WTC11 (cell line): Measurements from ENCODE around the gene CATSPERZ. TPM values are rescaled to one million over a fixed set of nuclear protein-coding genes. Genes with fewer than 3 reads are reported as not detected.

Source experiments
- ATAC-seq: fragments of 200-7000 bp; cut with Tn5 transposase; 2 replicates; pipeline ENCODE4 v1.10.0; 2021; ENCODE audit warnings: mild to moderate bottlenecking, moderate library complexity
- CTCF ChIA-PET: fragments of 300-600 bp; sonication (Branson Sonifier 250); formaldehyde crosslinking; loops from one replicate; lab custom pipeline; 2021; ENCODE audit warnings: antibody characterized with exemption; lab: Charles Lee
- POLR2A ChIA-PET: fragments of 350-600 bp; sonication (Branson Sonifier 250); formaldehyde crosslinking; loops from one replicate; lab custom pipeline; 2021; ENCODE audit warnings: antibody characterized with exemption; lab: Charles Lee
- DNase-seq: peaks from one replicate; pipeline ENCODE4 v3.0.0; 2021; ENCODE audit warnings: low spot score
- H3K27ac Mint-ChIP-seq: 2 replicates; pipeline ENCODE4 v1.8.0; 2021; ENCODE audit warnings: mixed read lengths
- H3K27me3 Mint-ChIP-seq: 2 replicates; pipeline ENCODE4 v1.8.0; 2021; ENCODE audit warnings: low read depth, mild to moderate bottlenecking, moderate library complexity, mixed read lengths
- H3K36me3 Mint-ChIP-seq: 2 replicates; pipeline ENCODE4 v1.8.0; 2021; ENCODE audit warnings: mixed read lengths
- H3K4me1 Mint-ChIP-seq: 2 replicates; pipeline ENCODE4 v1.8.0; 2022; ENCODE audit warnings: mixed read lengths
- H3K4me3 Mint-ChIP-seq: 2 replicates; pipeline ENCODE4 v1.8.0; 2021; ENCODE audit warnings: mild to moderate bottlenecking, moderate library complexity, mixed read lengths
- H3K9me3 Mint-ChIP-seq: 2 replicates; pipeline ENCODE4 v1.8.0; 2021; ENCODE audit warnings: mixed read lengths
- CREM ChIP-seq: sonication (generic); formaldehyde crosslinking; IDR thresholded peaks from 2 replicates; pipeline ENCODE4 v1.8.1; 2022; ENCODE audit warnings: mild to moderate bottlenecking, missing genetic modification reagents, moderate library complexity
- ELF4 ChIP-seq: sonication (generic); formaldehyde crosslinking; IDR thresholded peaks from 2 replicates; pipeline ENCODE4 v1.8.1; 2022; ENCODE audit warnings: low read depth, mild to moderate bottlenecking, moderate library complexity, missing genetic modification reagents
- ETV6 ChIP-seq: sonication (generic); formaldehyde crosslinking; IDR thresholded peaks from 2 replicates; pipeline ENCODE4 v1.8.1; 2022; ENCODE audit warnings: mild to moderate bottlenecking, missing genetic modification reagents
- HMGXB4 ChIP-seq: sonication (generic); formaldehyde crosslinking; IDR thresholded peaks from 2 replicates; pipeline ENCODE4 v1.8.1; 2023; ENCODE audit warnings: mild to moderate bottlenecking, moderate library complexity, missing genetic modification reagents
- NFYB ChIP-seq: sonication (generic); formaldehyde crosslinking; conservative IDR thresholded peaks from 2 replicates; pipeline ENCODE4 v1.8.0; 2022; ENCODE audit warnings: low read depth, missing genetic modification reagents
- NR1H2 ChIP-seq: sonication (generic); formaldehyde crosslinking; IDR thresholded peaks from 2 replicates; pipeline ENCODE4 v1.9.0; 2021; ENCODE audit warnings: mild to moderate bottlenecking, moderate library complexity, missing genetic modification reagents
- OVOL2 ChIP-seq: fragments of 250-450 bp; sonication (Bioruptor Pico); IDR thresholded peaks from 2 replicates; pipeline ENCODE4 v1.9.0; 2021; ENCODE audit warnings: mild to moderate bottlenecking, borderline replicate concordance
- SMAD3 ChIP-seq: sonication (generic); formaldehyde crosslinking; IDR thresholded peaks from 2 replicates; pipeline ENCODE4 v1.8.0; 2022; ENCODE audit warnings: missing genetic modification reagents, mild to moderate bottlenecking, borderline replicate concordance
- SMAD4 ChIP-seq: sonication (generic); formaldehyde crosslinking; IDR thresholded peaks from 2 replicates; pipeline ENCODE4 v1.8.0; 2022; ENCODE audit warnings: mild to moderate bottlenecking, missing genetic modification reagents
- SP1 ChIP-seq: sonication (generic); formaldehyde crosslinking; conservative IDR thresholded peaks from 2 replicates; pipeline ENCODE4 v1.8.1; 2022; ENCODE audit warnings: missing genetic modification reagents
- ZNF512 ChIP-seq: sonication (generic); formaldehyde crosslinking; IDR thresholded peaks from 2 replicates; pipeline ENCODE4 v1.8.1; 2022; ENCODE audit warnings: missing genetic modification reagents, borderline replicate concordance
- total RNA-seq: library from RNA; stranded (reverse); gene quantifications from 3 replicates; pipeline ENCODE4 v1.2.3, GENCODE V29; 2021
- TF ChIP-seq, protein P1 (sequence below): sonication (generic); formaldehyde crosslinking; IDR thresholded peaks from 2 replicates; pipeline ENCODE4 v1.8.0; 2022; ENCODE audit warnings: mild to moderate bottlenecking, missing genetic modification reagents

Gene CATSPERZ
- total RNA-seq, 1 experiment from 2014 or later, result 2.5 TPM

- POLR2A ChIA-PET, result interaction anchor here (0.9 to 2.3 kb wide), 4 partner anchors 13 to 57 kb away, joined by 3 to 7 read pairs (median 4); partner anchors contain the start of gene ESRRA
- peak within 1 kb of the TSS; percentile 80 for H3K4me3 Mint-ChIP-seq
Measured at GRCh38 chr11:64284048-64284961, 15.9 kb upstream of the CATSPERZ start, which contains the start of gene BAD. TSS of gene BAD (minus strand) at chr11:64284665. CDS start at chr11:64284368, 297 bp downstream.

GRCh38 chr11:64284962-64285884 is 14.9 kb upstream of the CATSPERZ start, which contains the start of gene GPR137:
TSS of gene GPR137 (plus strand) at chr11:64285848. CDS start at chr11:64286525, 677 bp downstream.
- POLR2A ChIA-PET, result interaction anchor here (0.9 to 2.3 kb wide), 4 partner anchors 14 to 56 kb away, joined by 3 to 7 read pairs (median 4); partner anchors contain the start of gene ESRRA
- no peak within 1 kb of the TSS; the same call in 1 of the 2 replicates for H3K27ac Mint-ChIP-seq
- CTCF ChIA-PET, result interaction anchor here (0.7 to 12.5 kb wide), 9 partner anchors 14 to 475 kb away, joined by 3 to 151 read pairs (median 6); partner anchors contain the start of genes ESRRA, PRDX5, PYGM and TRMT112

More at GRCh38 chr11:64284048-64284961, 15.9 kb upstream of the CATSPERZ start, which contains the start of gene BAD:
- H3K9me3 Mint-ChIP-seq, result no peaks in the 10 kb centered on the region
- peaks cover 8% of the 10 kb centered on the region for H3K4me1 Mint-ChIP-seq
- peaks cover 12% of the 10 kb centered on the region for H3K36me3 Mint-ChIP-seq
- CTCF ChIA-PET, result interaction anchor here (0.7 to 12.5 kb wide), 9 partner anchors 13 to 476 kb away, joined by 3 to 151 read pairs (median 6); partner anchors contain the start of genes ESRRA, PRDX5, PYGM and TRMT112
- peak; percentile 95 for ATAC-seq
- H3K27ac Mint-ChIP-seq, result peak within 1 kb of the TSS; percentile 76; the same call in 1 of the 2 replicates
- H3K27me3 Mint-ChIP-seq, result peaks cover 8% of the 10 kb centered on the region
- peak; percentile 76; the same call in 1 of the 2 replicates for TF ChIP-seq CREM (CRISPR knock-in tag)
- TF ChIP-seq SMAD4, result no peak
- no peak for TF ChIP-seq OVOL2 (CRISPR knock-in tag)
- no peak for TF ChIP-seq ZNF512
- TF ChIP-seq NFYB, result peak; percentile 72
- 0 out of 2 replicates have a peak, but pooled peaks have one; percentile 63 for TF ChIP-seq ETV6
- no peak for TF ChIP-seq NR1H2 (CRISPR knock-in tag)
- peak; percentile 82 for TF ChIP-seq SP1 (CRISPR knock-in tag)
- peak; percentile 39; the same call in 1 of the 2 replicates for TF ChIP-seq HMGXB4 (CRISPR knock-in tag)
- 0 out of 2 replicates have a peak, but pooled peaks have one; percentile 23 for TF ChIP-seq ELF4 (CRISPR knock-in tag)
- TF ChIP-seq, all 79 proteins: peak for 6
- peak; percentile 97 for DNase-seq

More at GRCh38 chr11:64284962-64285884, 14.9 kb upstream of the CATSPERZ start, which contains the start of gene GPR137:
- TF ChIP-seq SMAD3 (CRISPR knock-in tag), result no peak
- 0 out of 2 replicates have a peak, but pooled peaks have one; percentile 44 for TF ChIP-seq CREM (CRISPR knock-in tag)
- TF ChIP-seq, protein P1, sequence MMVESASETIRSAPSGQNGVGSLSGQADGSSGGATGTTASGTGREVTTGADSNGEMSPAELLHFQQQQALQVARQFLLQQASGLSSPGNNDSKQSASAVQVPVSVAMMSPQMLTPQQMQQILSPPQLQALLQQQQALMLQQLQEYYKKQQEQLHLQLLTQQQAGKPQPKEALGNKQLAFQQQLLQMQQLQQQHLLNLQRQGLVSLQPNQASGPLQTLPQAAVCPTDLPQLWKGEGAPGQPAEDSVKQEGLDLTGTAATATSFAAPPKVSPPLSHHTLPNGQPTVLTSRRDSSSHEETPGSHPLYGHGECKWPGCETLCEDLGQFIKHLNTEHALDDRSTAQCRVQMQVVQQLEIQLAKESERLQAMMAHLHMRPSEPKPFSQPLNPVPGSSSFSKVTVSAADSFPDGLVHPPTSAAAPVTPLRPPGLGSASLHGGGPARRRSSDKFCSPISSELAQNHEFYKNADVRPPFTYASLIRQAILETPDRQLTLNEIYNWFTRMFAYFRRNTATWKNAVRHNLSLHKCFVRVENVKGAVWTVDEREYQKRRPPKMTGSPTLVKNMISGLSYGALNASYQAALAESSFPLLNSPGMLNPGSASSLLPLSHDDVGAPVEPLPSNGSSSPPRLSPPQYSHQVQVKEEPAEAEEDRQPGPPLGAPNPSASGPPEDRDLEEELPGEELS (CRISPR knock-in tag), result 0 out of 2 replicates have a peak, but pooled peaks have one; percentile 12
- TF ChIP-seq SP1 (CRISPR knock-in tag), result peak; percentile 32; the same call in 1 of the 2 replicates
- ATAC-seq (peak; percentile 15), DNase-seq (peak; percentile 78)
- Mint-ChIP-seq H3K4me3 (peak within 1 kb of the TSS; percentile 80), H3K27me3 (peaks cover 17% of the 10 kb centered on the region), H3K36me3 (peaks cover 12% of the 10 kb centered on the region), H3K4me1 (peaks cover 8% of the 10 kb centered on the region), H3K9me3 (no peaks in the 10 kb centered on the region)
